H1 (cell line): ENCODE results near the gene AKR7A2. TPM values are rescaled to one million over a fixed set of nuclear protein-coding genes. Genes with fewer than 3 reads are reported as not detected.

Experiments
- CTCF ChIA-PET: fragments of 300-600 bp; sonication (Branson Sonifier 250); formaldehyde crosslinking; loops from one replicate; lab custom pipeline; 2021; ENCODE audit not compliant: partially characterized antibody; lab: Charles Lee
- POLR2A ChIA-PET: fragments of 300-600 bp; sonication (Branson Sonifier 250); formaldehyde crosslinking; loops from one replicate; lab custom pipeline; 2021; ENCODE audit warnings: inconsistent platforms; ENCODE audit not compliant: partially characterized antibody; lab: Charles Lee
- DNase-seq, 2 experiments: peaks; one replicate each; pipeline versions ENCODE4 v3.0.0 to v3.0.0-alpha.2; 2010 to 2022; ENCODE audit warnings: low spot score in 2 of 2, low read depth in 1 of 2, mixed read lengths in 1 of 2
- FAIRE-seq: peaks from 2 replicates; lab custom pipeline; 2011; peaks lifted over from hg19 to GRCh38; lab: Jason Lieb, UNC
- H2AFZ ChIP-seq: 2 replicates; pipeline ENCODE4 v1.8.1; 2012; ENCODE audit warnings: low read length, inconsistent platforms
- H2AK5ac ChIP-seq: 2 replicates; pipeline ENCODE4 v1.6.1; 2013; ENCODE audit warnings: low read depth, low read length
- H2BK120ac ChIP-seq: replicated peaks from 2 replicates; pipeline ENCODE3; 2013; ENCODE audit warnings: low read depth, low read length, inconsistent platforms
- H2BK12ac ChIP-seq: 2 replicates; pipeline ENCODE4 v1.6.1; 2013; ENCODE audit warnings: low read depth, low read length
- H2BK15ac ChIP-seq: 2 replicates; pipeline ENCODE4 v1.6.1; 2013; ENCODE audit warnings: low read length
- H2BK20ac ChIP-seq: 2 replicates; pipeline ENCODE4 v1.6.1; 2013; ENCODE audit warnings: low read length
- H2BK5ac ChIP-seq: 2 replicates; pipeline ENCODE4 v1.6.1; 2013; ENCODE audit warnings: low read depth, low read length
- H3K14ac ChIP-seq: 2 replicates; pipeline ENCODE4 v1.6.1; 2013; ENCODE audit warnings: inconsistent platforms; ENCODE audit not compliant: insufficient read length
- H3K18ac ChIP-seq: 2 replicates; pipeline ENCODE4 v1.6.1; 2013; ENCODE audit warnings: low read length; ENCODE audit errors: extremely low read depth
- H3K23ac ChIP-seq: 2 replicates; pipeline ENCODE4 v1.6.1; 2013; ENCODE audit warnings: inconsistent platforms; ENCODE audit not compliant: insufficient read length
- H3K23me2 ChIP-seq: 2 replicates; pipeline ENCODE4 v1.6.1; 2013; ENCODE audit warnings: low read depth, low read length
- H3K27ac ChIP-seq: 2 replicates; pipeline ENCODE4 v1.6.1; 2011; ENCODE audit warnings: low read depth, low read length, inconsistent platforms
- H3K27me3 ChIP-seq, 4 experiments: replicated peaks in 1 of 4; 1 replicate in 1 of 4; 2 replicates in 3 of 4; pipeline versions ENCODE4 v1.6.1 to v1.8.1; 2011 to 2013; ENCODE audit warnings: low read length in 3 of 4, mild to moderate bottlenecking in 3 of 4, inconsistent platforms in 2 of 4, mixed read lengths in 2 of 4, moderate library complexity in 1 of 4; ENCODE audit not compliant: control insufficient read depth in 3 of 4, insufficient read depth in 3 of 4; ENCODE audit errors: extremely low read depth in 1 of 4
- H3K36me3 ChIP-seq, 4 experiments: 2 replicates each; pipeline versions ENCODE4 v1.6.1 to v1.8.1; 2011 to 2013; ENCODE audit warnings: mild to moderate bottlenecking in 4 of 4, low read length in 3 of 4, moderate library complexity in 2 of 4, control low read depth in 1 of 4, inconsistent platforms in 1 of 4; ENCODE audit not compliant: insufficient read depth in 4 of 4, control insufficient read depth in 2 of 4
- H3K4ac ChIP-seq: replicated peaks from 2 replicates; pipeline ENCODE3; 2013; ENCODE audit warnings: low read length, low read depth, mixed read lengths, inconsistent platforms; ENCODE audit not compliant: insufficient read length
- H3K4me1 ChIP-seq, 4 experiments: replicated peaks in 1 of 4; 1 replicate in 1 of 4; 2 replicates in 3 of 4; pipeline versions ENCODE4 v1.6.1 to v1.8.1; 2011 to 2013; ENCODE audit warnings: low read length in 3 of 4, inconsistent platforms in 2 of 4, mixed read lengths in 1 of 4; ENCODE audit not compliant: insufficient read depth in 4 of 4, control insufficient read depth in 3 of 4
- H3K4me2 ChIP-seq, 2 experiments: 2 replicates each; pipeline versions ENCODE4 v1.6.1 to v1.8.1; 2011 to 2013; ENCODE audit warnings: low read depth in 2 of 2, low read length in 2 of 2, control low read depth in 1 of 2, inconsistent platforms in 1 of 2, mild to moderate bottlenecking in 1 of 2; ENCODE audit not compliant: insufficient read depth in 1 of 2
- H3K4me3 ChIP-seq, 4 experiments: fragments of 200-600, 300-600 bp in 1 of 4; sonication (generic), shearing (Covaris generic), sonication (Bioruptor Twin) in 1 of 4; 2 replicates each; pipeline versions ENCODE4 v1.5.1 to v1.8.1; 2011 to 2016; ENCODE audit warnings: low read length in 4 of 4, low read depth in 3 of 4, control low read depth in 2 of 4, inconsistent platforms in 2 of 4, mild to moderate bottlenecking in 2 of 4, mixed read lengths in 1 of 4, moderate library complexity in 1 of 4; ENCODE audit not compliant: insufficient read depth in 2 of 4; ENCODE audit errors: extremely low read depth in 1 of 4
- H3K56ac ChIP-seq: replicated peaks from 2 replicates; pipeline ENCODE3; 2013; ENCODE audit warnings: low read depth, mild to moderate bottlenecking, mixed read lengths, low read length, inconsistent platforms; ENCODE audit not compliant: insufficient read length
- H3K79me1 ChIP-seq: 2 replicates; pipeline ENCODE4 v1.6.1; 2013; ENCODE audit warnings: low read depth, low read length, control low read depth
- H3K79me2 ChIP-seq, 2 experiments: 2 replicates each; pipeline versions ENCODE4 v1.6.1 to v1.8.1; 2012 to 2013; ENCODE audit warnings: low read length in 2 of 2, mild to moderate bottlenecking in 2 of 2, inconsistent platforms in 1 of 2; ENCODE audit not compliant: insufficient read depth in 2 of 2, control insufficient read depth in 1 of 2
- H3K9ac ChIP-seq, 4 experiments: replicated peaks in 1 of 4; 1 replicate in 1 of 4; 2 replicates in 3 of 4; pipeline versions ENCODE4 v1.6.1 to v1.8.1; 2011 to 2013; ENCODE audit warnings: low read depth in 3 of 4, low read length in 3 of 4, control low read depth in 2 of 4, mild to moderate bottlenecking in 2 of 4, moderate library complexity in 2 of 4, inconsistent platforms in 1 of 4; ENCODE audit errors: extremely low read depth in 1 of 4
- H3K9me3 ChIP-seq, 2 experiments: 2 replicates each; pipeline versions ENCODE4 v1.6.1 to v1.8.1; 2012 to 2013; ENCODE audit warnings: mild to moderate bottlenecking in 2 of 2, moderate library complexity in 2 of 2, control low read depth in 1 of 2, inconsistent platforms in 1 of 2, low read depth in 1 of 2, low read length in 1 of 2, mixed read lengths in 1 of 2; ENCODE audit not compliant: insufficient read depth in 2 of 2
- H4K20me1 ChIP-seq, 2 experiments: replicated peaks in 1 of 2; 2 replicates each; pipeline versions ENCODE3 to v1.8.1; 2011 to 2013; ENCODE audit warnings: inconsistent platforms in 2 of 2, low read length in 2 of 2, mild to moderate bottlenecking in 1 of 2; ENCODE audit not compliant: insufficient read depth in 2 of 2, control insufficient read depth in 1 of 2
- H4K5ac ChIP-seq: 2 replicates; pipeline ENCODE4 v1.6.1; 2013; ENCODE audit warnings: low read length, low read depth, mixed read lengths, inconsistent platforms; ENCODE audit not compliant: insufficient read length
- H4K8ac ChIP-seq: 2 replicates; pipeline ENCODE4 v1.8.0; 2013; ENCODE audit warnings: mild to moderate bottlenecking, moderate library complexity, low read length, inconsistent platforms; ENCODE audit not compliant: insufficient read depth; ENCODE audit errors: extremely low read depth
- H4K91ac ChIP-seq: replicated peaks from 2 replicates; pipeline ENCODE3; 2013; ENCODE audit warnings: low read length, mixed read lengths, inconsistent platforms; ENCODE audit not compliant: insufficient read length
- CTCF ChIP-seq, 3 experiments: IDR thresholded peaks; 1 replicate in 2 of 3; 2 replicates in 1 of 3; pipeline versions ENCODE4 v1.5.1 to v1.6.1; 2011; ENCODE audit warnings: low read length in 3 of 3, mild to moderate bottlenecking in 3 of 3, inconsistent platforms in 2 of 3, low read depth in 1 of 3, moderate library complexity in 1 of 3; ENCODE audit not compliant: insufficient read depth in 1 of 3; ENCODE audit errors: control extremely low read depth in 1 of 3
- JUN ChIP-seq: IDR thresholded peaks from 2 replicates; pipeline ENCODE4 v1.6.1; 2011; ENCODE audit warnings: low read depth, mild to moderate bottlenecking, improper control_type of control experiment, low read length
- KDM1A ChIP-seq: fragments of 200-600, 300-600 bp; sonication (generic); IDR thresholded peaks from 2 replicates; pipeline ENCODE4 v1.7.1; 2016; ENCODE audit warnings: mild to moderate bottlenecking, low read length, borderline replicate concordance
- POLR2AphosphoS5 ChIP-seq: IDR thresholded peaks from 2 replicates; pipeline ENCODE4 v1.6.1; 2011; ENCODE audit warnings: low read depth, low read length
- TAF7 ChIP-seq: optimal IDR thresholded peaks from 2 replicates; pipeline ENCODE3; 2011; ENCODE audit warnings: low read depth, mild to moderate bottlenecking, inconsistent platforms, low read length, moderate library complexity, borderline replicate concordance
- WGBS, 2 experiments: shearing (Covaris generic) in 1 of 2; methylation state at CpG; one replicate each; pipeline versions ENCODE4 v1.1.6 to v1.1.7; 2013 to 2015; ENCODE audit warnings: low lambda C conversion rate in 2 of 2, mixed read lengths in 2 of 2, inconsistent platforms in 1 of 2, low coverage in 1 of 2, missing lambda C conversion rate in 1 of 2; ENCODE audit not compliant: insufficient replicate concordance in 2 of 2, insufficient coverage in 1 of 2, insufficient read length in 1 of 2; ENCODE audit errors: extremely low coverage in 1 of 2, missing lambda C conversion rate in 1 of 2; 5-methylcytosine and 5-hydroxymethylcytosine counted together
- polyA plus RNA-seq, 7 experiments: library from polyadenylated mRNA; depleted of rRNA in 3 of 7; stranded (reverse) in 5 of 7; unstranded in 2 of 7; fragments of >200 nt in 5 of 7; fragments of 200-250 nt in 2 of 7; gene quantifications; 1 replicate in 5 of 7; 2 replicates in 1 of 7; 4 replicates in 1 of 7; pipeline versions ENCODE4 v1.2.1 to v1.2.3, GENCODE V29; 2011 to 2013; ENCODE audit warnings: missing spikeins in 2 of 7, mixed read lengths in 2 of 7
- total RNA-seq: library from RNA; stranded (reverse); fragmentation: NEBNext Ultra II Directional; extraction: Animal tissue kit (Norgen Biotek cat#: 25700); gene quantifications from 2 replicates; pipeline ENCODE4 v1.2.1, GENCODE V29; 2021

AKR7A2 gene
- total and polyA plus RNA-seq, 2 of the 8 experiments (the other 6 are each of a cell fraction or from before 2014, with no cell fraction given): 32.0 to 48.3 TPM

GRCh38 chr1:19258353-19258752, 53.6 kb downstream of the AKR7A2 start:
- Histone ChIP-seq H4K8ac (no peak overlapping the region), H3K4me2 (no peak overlapping the region), H3K4me3 (no peak overlapping the region), H2AFZ (no peak overlapping the region), H3K79me2 (peaks cover 7 to 28% of the 10 kb centered on the region in 2 experiments), H3K4me1 (peaks cover 0 to 7% (median 3%) of the 10 kb centered on the region in 4 experiments; a peak in 3 of 7 replicates), H4K20me1 (peaks cover 12 to 31% of the 10 kb centered on the region in 2 experiments), H3K18ac (no peak overlapping the region), H3K4ac (no peak overlapping the region), H2AK5ac (no peak overlapping the region), H2BK120ac (no peak overlapping the region), H3K9me3 (no peaks in the 10 kb centered on the region), H3K27ac (no peak overlapping the region), H3K23ac (no peak overlapping the region), H4K5ac (no peak overlapping the region), H3K79me1 (peaks cover 14% of the 10 kb centered on the region), H2BK15ac (no peak overlapping the region), H3K23me2 (no peaks in the 10 kb centered on the region), H2BK5ac (no peak overlapping the region), H2BK12ac (no peak overlapping the region), H3K9ac (no peak overlapping the region), H3K56ac (no peak overlapping the region), H2BK20ac (no peak overlapping the region), H4K91ac (no peak overlapping the region), H3K14ac (no peak overlapping the region), H3K36me3 (peaks cover 39 to 59% (median 51%) of the 10 kb centered on the region in 4 experiments), H3K27me3 (no peaks in the 10 kb centered on the region)
- ChIA-PET POLR2A (interaction anchor here (0.8 to 1.6 kb wide), 7 partner anchors 9 to 372 kb away, joined by 3 read pairs; no protein-coding TSS in a partner anchor), CTCF (interaction anchor here (0.6 to 0.9 kb wide), 2 partner anchors 52 to 64 kb away, joined by 3 read pairs; no protein-coding TSS in a partner anchor)
- TF ChIP-seq JUN (no peak), POLR2AphosphoS5 (peak; percentile 39; the same call in 1 of the 2 replicates), TAF7 (no peak), CTCF (IDR thresholded peaks at IDR 0.05; ENCODE audit: control extremely low read depth in 1 of 3, insufficient read depth in 1 of 3, low read depth in 1 of 3, low read length in 3 of 3) (no peak), KDM1A (no peak)
- FAIRE-seq: no peak
- DNase-seq: no peak
- WGBS, 2 experiments: 94% methylated on average over 10 of the region's 10 CpGs; no CpG with 5 or more reads in 1 of the 2 experiments
